Endothelial cell of umbilical vein (primary cell): ENCODE results near the gene KANK2.

Experiments
- CTCF ChIP-seq, 2 donors: IDR thresholded peaks; 1 replicate in 1 of 2; 2 replicates in 1 of 2; pipeline ENCODE4 v1.5.1; 2011; ENCODE audit warnings: low read length in 2 of 2, mild to moderate bottlenecking in 2 of 2, moderate library complexity in 2 of 2, control low read depth in 1 of 2, inconsistent platforms in 1 of 2, low read depth in 1 of 2; ENCODE audit not compliant: insufficient read depth in 1 of 2; ENCODE audit errors: extremely low read depth in 1 of 2
- EZH2 ChIP-seq: IDR thresholded peaks from 2 replicates; pipeline ENCODE4 v1.6.1; 2012; ENCODE audit warnings: borderline replicate concordance, low read depth, mild to moderate bottlenecking, moderate library complexity, low read length, inconsistent platforms; ENCODE audit not compliant: severe bottlenecking
- FOS ChIP-seq: IDR thresholded peaks from 2 replicates; pipeline ENCODE4 v1.6.1; 2011; ENCODE audit warnings: mild to moderate bottlenecking, low read length, moderate library complexity, borderline replicate concordance; ENCODE audit not compliant: insufficient read depth
- MAX ChIP-seq: IDR thresholded peaks from 2 replicates; pipeline ENCODE4 v1.6.1; 2011; ENCODE audit not compliant: insufficient read depth, insufficient read length
- MYC ChIP-seq: IDR thresholded peaks from one replicate; pipeline ENCODE4 v1.6.1; 2011; ENCODE audit warnings: mild to moderate bottlenecking, low read depth, low read length
- POLR2A ChIP-seq: IDR thresholded peaks from 2 replicates; pipeline ENCODE4 v1.6.1; 2012; ENCODE audit warnings: low read depth, mild to moderate bottlenecking, control low read depth, low read length
- POLR2AphosphoS5 ChIP-seq: IDR thresholded peaks from 2 replicates; pipeline ENCODE4 v1.6.1; 2012; ENCODE audit warnings: low read depth, mild to moderate bottlenecking, control low read depth, low read length, moderate library complexity; ENCODE audit not compliant: insufficient read depth

GRCh38 chr19:11240008-11240444 lies 42.7 kb upstream of the KANK2 start:
- TF ChIP-seq CTCF (IDR thresholded peaks at IDR 0.05; ENCODE audit: extremely low read depth in 1 of 2, insufficient read depth in 1 of 2, low read depth in 1 of 2, low read length in 2 of 2): no peak
- TF ChIP-seq MAX: no peak
- no peak for TF ChIP-seq EZH2
- TF ChIP-seq POLR2A: no peak
- TF ChIP-seq POLR2AphosphoS5: no peak
- no peak for TF ChIP-seq FOS
- no peak for TF ChIP-seq MYC
